Astrocyte (in vitro differentiated cells and primary cell): Measurements from ENCODE around the gene CRYBA2. TPM values are rescaled to one million over a fixed set of nuclear protein-coding genes. Genes with fewer than 3 reads are reported as not detected.

ENCODE experiments used
- DNase-seq: peaks from one replicate; pipeline ENCODE4 v3.0.0-alpha.2; 2010; ENCODE audit warnings: low read depth
- FAIRE-seq: peaks from 2 replicates; lab custom pipeline; 2011; peaks lifted over from hg19 to GRCh38; lab: Jason Lieb, UNC
- H2AFZ ChIP-seq: 2 replicates; pipeline ENCODE4 v1.6.0; 2012; ENCODE audit warnings: low read depth, low read length, inconsistent platforms
- H3K27ac ChIP-seq: 2 replicates; pipeline ENCODE4 v1.5.1; 2011; ENCODE audit warnings: low read depth, low read length, inconsistent platforms
- H3K27me3 ChIP-seq: 2 replicates; pipeline ENCODE4 v1.6.0; 2011; ENCODE audit warnings: low read length, inconsistent platforms; ENCODE audit not compliant: insufficient read depth
- H3K36me3 ChIP-seq: 2 replicates; pipeline ENCODE4 v1.5.1; 2011; ENCODE audit warnings: low read length, inconsistent platforms; ENCODE audit not compliant: insufficient read depth
- H3K4me1 ChIP-seq: 2 replicates; pipeline ENCODE4 v1.5.1; 2011; ENCODE audit warnings: low read length, inconsistent platforms; ENCODE audit not compliant: insufficient read depth
- H3K4me2 ChIP-seq: 2 replicates; pipeline ENCODE4 v1.6.0; 2012; ENCODE audit warnings: low read length, inconsistent platforms
- H3K4me3 ChIP-seq: 2 replicates; pipeline ENCODE4 v1.5.1; 2011; ENCODE audit warnings: low read depth, mild to moderate bottlenecking, low read length, inconsistent platforms; ENCODE audit not compliant: insufficient read depth
- H3K79me2 ChIP-seq: 2 replicates; pipeline ENCODE4 v1.6.0; 2012; ENCODE audit warnings: mild to moderate bottlenecking, low read length, inconsistent platforms; ENCODE audit not compliant: insufficient read depth
- H3K9ac ChIP-seq: 2 replicates; pipeline ENCODE4 v1.6.0; 2012; ENCODE audit warnings: mild to moderate bottlenecking, low read length, inconsistent platforms
- H3K9me3 ChIP-seq: 2 replicates; pipeline ENCODE4 v1.5.1; 2012; ENCODE audit warnings: low read depth, mild to moderate bottlenecking, low read length, inconsistent platforms; ENCODE audit not compliant: insufficient read depth
- H4K20me1 ChIP-seq: 2 replicates; pipeline ENCODE4 v1.6.0; 2012; ENCODE audit warnings: low read length, inconsistent platforms; ENCODE audit not compliant: insufficient read depth
- H3K27ac Mint-ChIP-seq: one replicate; pipeline ENCODE4 v1.8.0; 2021; ENCODE audit warnings: mild to moderate bottlenecking, mixed read lengths; ENCODE audit not compliant: unreplicated experiment
- H3K27me3 Mint-ChIP-seq: one replicate; pipeline ENCODE4 v1.8.0; 2021; ENCODE audit warnings: low read depth, mixed read lengths; ENCODE audit not compliant: unreplicated experiment
- H3K36me3 Mint-ChIP-seq: one replicate; pipeline ENCODE4 v1.8.0; 2021; ENCODE audit warnings: low read depth, mixed read lengths; ENCODE audit not compliant: unreplicated experiment
- H3K4me1 Mint-ChIP-seq: one replicate; pipeline ENCODE4 v1.8.0; 2021; ENCODE audit warnings: low read depth, mixed read lengths; ENCODE audit not compliant: unreplicated experiment
- H3K4me3 Mint-ChIP-seq: one replicate; pipeline ENCODE4 v1.8.0; 2021; ENCODE audit warnings: mild to moderate bottlenecking, moderate library complexity, mixed read lengths; ENCODE audit not compliant: unreplicated experiment
- H3K9me3 Mint-ChIP-seq: one replicate; pipeline ENCODE4 v1.8.0; 2021; ENCODE audit warnings: mild to moderate bottlenecking, mixed read lengths; ENCODE audit not compliant: unreplicated experiment
- EZH2 ChIP-seq: IDR thresholded peaks from 2 replicates; pipeline ENCODE4 v1.6.1; 2012; ENCODE audit warnings: mild to moderate bottlenecking, low read length, inconsistent platforms; ENCODE audit not compliant: insufficient read depth
- total RNA-seq: library from RNA; stranded (reverse); gene quantifications from 2 replicates; pipeline ENCODE4 v1.2.1, GENCODE V29; 2021
- TF ChIP-seq, protein P1 (sequence below): IDR thresholded peaks from 2 replicates; pipeline ENCODE4 v1.5.1; 2011; ENCODE audit warnings: low read depth, mild to moderate bottlenecking, inconsistent platforms, low read length, moderate library complexity; ENCODE audit not compliant: insufficient read depth

Gene CRYBA2
- total RNA-seq, 1 donor from 2014 or later, result not detected

DNA sequence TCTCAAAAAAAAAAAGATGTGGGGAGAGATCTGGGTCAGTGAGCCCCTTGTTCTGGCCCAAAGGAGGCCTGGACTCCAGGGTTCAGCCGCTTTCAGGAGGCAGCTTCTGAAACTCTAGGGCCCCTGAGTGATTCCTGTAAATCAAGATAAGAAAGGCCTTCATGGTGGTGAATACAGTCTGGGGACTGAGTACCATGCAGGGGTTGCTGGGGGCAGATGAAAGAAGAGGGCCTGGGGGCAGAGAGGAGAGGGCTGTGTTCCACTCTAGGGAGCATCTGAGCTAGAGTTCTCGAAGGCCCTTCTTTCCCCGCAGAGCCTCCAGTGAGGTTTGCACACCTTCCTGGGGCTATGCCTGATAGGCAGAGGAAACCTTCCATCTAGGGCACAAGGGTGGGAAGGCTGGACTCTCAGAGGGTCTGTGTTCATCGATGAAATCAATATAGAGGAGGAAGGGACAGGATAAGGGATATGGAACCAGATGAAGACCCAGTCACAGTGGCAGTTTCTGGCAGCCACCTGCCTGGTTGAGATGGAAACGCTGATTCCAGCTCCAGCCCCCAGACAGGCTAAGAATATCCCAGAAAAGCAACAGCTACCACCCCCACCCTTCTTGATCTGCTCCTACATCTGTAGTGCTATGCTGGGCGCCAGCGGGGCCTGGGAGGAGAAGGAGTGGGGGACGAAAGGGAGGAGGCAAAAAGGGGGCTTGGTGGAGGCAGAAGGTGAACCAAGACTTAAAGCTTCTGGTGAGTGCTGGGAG, 38.5 kb downstream of the CRYBA2 start:
- H3K4me3 ChIP-seq, result no peak overlapping the region
- no peak overlapping the region for H3K27ac ChIP-seq
- H3K27me3 ChIP-seq, result peaks cover 39% of the 10 kb centered on the region
- no peaks in the 10 kb centered on the region for H3K79me2 ChIP-seq
- Mint-ChIP-seq H3K9me3 (peaks cover 2% of the 10 kb centered on the region), H3K4me3 (no peak overlapping the region), H3K4me1 (peaks cover 2% of the 10 kb centered on the region), H3K27ac (no peak overlapping the region), H3K36me3 (no peaks in the 10 kb centered on the region), H3K27me3 (peaks cover 74% of the 10 kb centered on the region)
- no peak overlapping the region for H3K4me2 ChIP-seq
- no peaks in the 10 kb centered on the region for H3K36me3 ChIP-seq
- H4K20me1 ChIP-seq, result no peaks in the 10 kb centered on the region
- H3K9ac ChIP-seq, result no peak overlapping the region
- H3K4me1 ChIP-seq, result peaks cover 3% of the 10 kb centered on the region
- DNase-seq (no peak), FAIRE-seq (no peak)
- no peak overlapping the region for H2AFZ ChIP-seq
- H3K9me3 ChIP-seq, result no peaks in the 10 kb centered on the region
- TF ChIP-seq, protein P1, sequence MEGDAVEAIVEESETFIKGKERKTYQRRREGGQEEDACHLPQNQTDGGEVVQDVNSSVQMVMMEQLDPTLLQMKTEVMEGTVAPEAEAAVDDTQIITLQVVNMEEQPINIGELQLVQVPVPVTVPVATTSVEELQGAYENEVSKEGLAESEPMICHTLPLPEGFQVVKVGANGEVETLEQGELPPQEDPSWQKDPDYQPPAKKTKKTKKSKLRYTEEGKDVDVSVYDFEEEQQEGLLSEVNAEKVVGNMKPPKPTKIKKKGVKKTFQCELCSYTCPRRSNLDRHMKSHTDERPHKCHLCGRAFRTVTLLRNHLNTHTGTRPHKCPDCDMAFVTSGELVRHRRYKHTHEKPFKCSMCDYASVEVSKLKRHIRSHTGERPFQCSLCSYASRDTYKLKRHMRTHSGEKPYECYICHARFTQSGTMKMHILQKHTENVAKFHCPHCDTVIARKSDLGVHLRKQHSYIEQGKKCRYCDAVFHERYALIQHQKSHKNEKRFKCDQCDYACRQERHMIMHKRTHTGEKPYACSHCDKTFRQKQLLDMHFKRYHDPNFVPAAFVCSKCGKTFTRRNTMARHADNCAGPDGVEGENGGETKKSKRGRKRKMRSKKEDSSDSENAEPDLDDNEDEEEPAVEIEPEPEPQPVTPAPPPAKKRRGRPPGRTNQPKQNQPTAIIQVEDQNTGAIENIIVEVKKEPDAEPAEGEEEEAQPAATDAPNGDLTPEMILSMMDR, result no peak
- no peak for TF ChIP-seq EZH2

DNA sequence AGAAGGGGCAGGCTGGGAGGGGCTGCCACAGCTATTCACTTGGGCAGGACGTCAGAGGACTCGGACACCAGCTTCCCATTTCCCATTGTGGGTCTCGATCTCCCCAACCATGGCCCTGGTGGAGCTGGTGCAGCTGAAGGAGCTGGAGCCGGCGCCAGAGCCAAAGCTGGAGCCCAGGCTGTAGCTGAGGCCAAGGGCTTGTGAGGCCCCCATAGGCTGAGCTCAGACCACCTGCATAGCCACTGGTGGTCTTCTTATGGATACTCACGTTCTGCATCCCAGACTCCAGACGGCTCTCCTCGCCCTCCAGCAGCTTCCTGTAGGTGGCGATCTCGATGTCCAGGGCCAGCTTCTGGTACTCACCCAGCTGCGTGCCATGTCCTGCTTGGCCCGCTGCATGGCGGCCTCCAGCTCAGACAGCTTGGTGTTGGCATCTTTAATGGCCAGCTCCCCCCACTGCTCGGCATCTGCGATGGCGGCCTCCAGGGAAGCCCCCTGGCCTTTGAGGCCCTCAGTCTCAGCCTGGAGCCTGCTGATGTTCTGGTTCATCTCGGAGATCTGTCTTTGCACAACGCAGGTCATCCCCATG, 39.8 kb downstream of the CRYBA2 start:
- Histone ChIP-seq H3K9ac (no peak overlapping the region), H3K9me3 (no peaks in the 10 kb centered on the region), H3K27ac (no peak overlapping the region), H3K27me3 (peaks cover 31% of the 10 kb centered on the region), H3K4me3 (no peak overlapping the region), H3K4me1 (no peaks in the 10 kb centered on the region), H2AFZ (no peak overlapping the region), H3K4me2 (no peak overlapping the region), H4K20me1 (no peaks in the 10 kb centered on the region), H3K79me2 (no peaks in the 10 kb centered on the region), H3K36me3 (no peaks in the 10 kb centered on the region)
- H3K27ac Mint-ChIP-seq, result no peak overlapping the region
- H3K4me1 Mint-ChIP-seq, result no peaks in the 10 kb centered on the region
- H3K9me3 Mint-ChIP-seq, result peaks cover 2% of the 10 kb centered on the region
- no peak for FAIRE-seq
- H3K4me3 Mint-ChIP-seq, result no peak overlapping the region
- no peak for TF ChIP-seq EZH2
- TF ChIP-seq, protein P1, result no peak
- peaks cover 67% of the 10 kb centered on the region for H3K27me3 Mint-ChIP-seq
- DNase-seq, result no peak
- H3K36me3 Mint-ChIP-seq, result no peaks in the 10 kb centered on the region

DNA sequence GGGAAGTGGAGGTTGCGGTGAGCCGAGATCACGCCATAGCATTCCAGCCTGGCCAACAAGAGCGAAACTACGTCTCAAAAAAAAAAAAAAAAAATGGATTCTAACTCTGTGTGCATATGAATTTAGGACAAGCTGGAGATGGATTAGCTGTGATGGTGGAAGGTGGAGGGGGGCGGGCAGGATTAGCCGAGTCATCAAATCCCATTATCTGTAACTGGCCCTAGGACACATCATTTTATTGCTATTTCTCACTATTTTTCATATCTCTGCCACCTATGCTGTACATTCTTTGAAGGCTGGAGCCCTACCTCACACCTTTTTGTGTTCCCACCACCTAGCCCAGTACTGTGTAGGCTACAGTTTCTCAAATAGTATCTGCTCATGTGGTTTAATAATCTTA, 41.1 kb downstream of the CRYBA2 start:
- Mint-ChIP-seq H3K27me3 (peaks cover 56% of the 10 kb centered on the region), H3K9me3 (peaks cover under 1% of the 10 kb centered on the region), H3K27ac (no peak overlapping the region), H3K36me3 (no peaks in the 10 kb centered on the region), H3K4me3 (no peak overlapping the region), H3K4me1 (no peaks in the 10 kb centered on the region)
- H3K9ac ChIP-seq, result no peak overlapping the region
- FAIRE-seq, result no peak
- H3K79me2 ChIP-seq, result no peaks in the 10 kb centered on the region
- H3K4me3 ChIP-seq, result no peak overlapping the region
- H3K36me3 ChIP-seq, result no peaks in the 10 kb centered on the region
- no peak overlapping the region for H3K27ac ChIP-seq
- no peaks in the 10 kb centered on the region for H4K20me1 ChIP-seq
- H3K4me2 ChIP-seq, result no peak overlapping the region
- no peak for DNase-seq
- H3K9me3 ChIP-seq, result no peaks in the 10 kb centered on the region
- TF ChIP-seq, protein P1, result no peak
- no peaks in the 10 kb centered on the region for H3K4me1 ChIP-seq
- H2AFZ ChIP-seq, result no peak overlapping the region
- peaks cover 18% of the 10 kb centered on the region for H3K27me3 ChIP-seq
